ENCODE measurements around the gene PCDHGB4.

DNA sequence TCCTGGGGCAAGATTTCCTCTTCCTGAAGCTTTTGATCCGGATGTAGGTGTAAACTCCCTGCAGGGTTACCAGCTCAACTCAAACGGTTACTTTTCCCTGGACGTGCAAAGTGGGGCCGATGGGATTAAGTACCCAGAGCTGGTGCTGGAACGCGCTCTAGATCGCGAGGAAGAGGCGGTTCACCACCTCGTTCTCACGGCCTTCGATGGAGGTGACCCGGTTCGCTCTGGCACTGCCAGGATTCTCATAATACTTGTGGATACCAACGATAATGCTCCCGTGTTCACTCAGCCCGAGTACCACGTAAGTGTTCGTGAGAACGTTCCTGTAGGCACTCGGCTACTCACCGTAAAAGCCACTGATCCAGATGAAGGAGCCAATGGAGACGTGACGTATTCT is 31.9 kb upstream of the PCDHGB4 start:
- TF ChIP-seq, protein P1, sequence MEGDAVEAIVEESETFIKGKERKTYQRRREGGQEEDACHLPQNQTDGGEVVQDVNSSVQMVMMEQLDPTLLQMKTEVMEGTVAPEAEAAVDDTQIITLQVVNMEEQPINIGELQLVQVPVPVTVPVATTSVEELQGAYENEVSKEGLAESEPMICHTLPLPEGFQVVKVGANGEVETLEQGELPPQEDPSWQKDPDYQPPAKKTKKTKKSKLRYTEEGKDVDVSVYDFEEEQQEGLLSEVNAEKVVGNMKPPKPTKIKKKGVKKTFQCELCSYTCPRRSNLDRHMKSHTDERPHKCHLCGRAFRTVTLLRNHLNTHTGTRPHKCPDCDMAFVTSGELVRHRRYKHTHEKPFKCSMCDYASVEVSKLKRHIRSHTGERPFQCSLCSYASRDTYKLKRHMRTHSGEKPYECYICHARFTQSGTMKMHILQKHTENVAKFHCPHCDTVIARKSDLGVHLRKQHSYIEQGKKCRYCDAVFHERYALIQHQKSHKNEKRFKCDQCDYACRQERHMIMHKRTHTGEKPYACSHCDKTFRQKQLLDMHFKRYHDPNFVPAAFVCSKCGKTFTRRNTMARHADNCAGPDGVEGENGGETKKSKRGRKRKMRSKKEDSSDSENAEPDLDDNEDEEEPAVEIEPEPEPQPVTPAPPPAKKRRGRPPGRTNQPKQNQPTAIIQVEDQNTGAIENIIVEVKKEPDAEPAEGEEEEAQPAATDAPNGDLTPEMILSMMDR (IDR thresholded peaks at IDR 0.05 in 8 of 11, conservative IDR thresholded peaks at IDR 0.05 in 3 of 11): no peak
- TF ChIP-seq POLR2A (IDR thresholded peaks at IDR 0.05) (no peak), POLR2AphosphoS5 (IDR thresholded peaks at IDR 0.05) (no peak)
